A549 (cell line): Measurements from ENCODE around the gene RAET1E.
"Not testable (repeated sequence)": the region's sequence is repeated elsewhere in the genome, so short reads cannot be mapped to it uniquely, and the experiment has no call there.

Experiments used
- CHD4 ChIP-seq: fragments of 200-600 bp; sonication (generic); IDR thresholded peaks from 2 replicates; pipeline ENCODE4 v1.6.1; 2016; ENCODE audit warnings: antibody characterized with exemption, mild to moderate bottlenecking, borderline replicate concordance
- CTCF ChIP-seq: fragments of >200 bp; sonication (Bioruptor Twin); formaldehyde crosslinking; IDR thresholded peaks from 3 replicates; pipeline ENCODE4 v1.5.1; 2016
- HDAC2 ChIP-seq: fragments of 200-600 bp; sonication (generic); IDR thresholded peaks from 2 replicates; pipeline ENCODE4 v1.6.1; 2016
- MAX ChIP-seq: IDR thresholded peaks from 2 replicates; pipeline ENCODE4 v1.6.1; 2012
- NR3C1 ChIP-seq: fragments of >200 bp; sonication (Bioruptor Twin); formaldehyde crosslinking; IDR thresholded peaks from 3 replicates; pipeline ENCODE4 v1.6.1; 2017
- PBX3 ChIP-seq: IDR thresholded peaks from 2 replicates; pipeline ENCODE4 v1.6.1; 2012
- POLR2A ChIP-seq: IDR thresholded peaks from 2 replicates; pipeline ENCODE4 v1.6.1; 2012; ENCODE audit warnings: mild to moderate bottlenecking, low read length
- RAD21 ChIP-seq, 2 experiments: fragments of >200 bp in 1 of 2; sonication (Bioruptor Twin) in 1 of 2; formaldehyde crosslinking in 1 of 2; IDR thresholded peaks in 1 of 2; conservative IDR thresholded peaks in 1 of 2; 2 replicates in 1 of 2; 3 replicates in 1 of 2; pipeline ENCODE4 v1.6.1; 2012 to 2018; ENCODE audit warnings: inconsistent platforms in 1 of 2
- REST ChIP-seq: fragments of 200-600 bp; sonication (generic); IDR thresholded peaks from 2 replicates; pipeline ENCODE4 v1.6.1; 2016; ENCODE audit warnings: antibody characterized with exemption, mild to moderate bottlenecking, moderate library complexity
- RFX5 ChIP-seq: fragments of 450-650 bp; IDR thresholded peaks from 2 replicates; pipeline ENCODE4 v1.7.1; 2014; ENCODE audit warnings: antibody characterized with exemption, mild to moderate bottlenecking, moderate library complexity
- ZC3H11A ChIP-seq: fragments of 450-650 bp; IDR thresholded peaks from 2 replicates; pipeline ENCODE4 v1.6.1; 2014; ENCODE audit warnings: antibody characterized with exemption, mild to moderate bottlenecking

- TF ChIP-seq CTCF; RAD21 (conservative IDR thresholded peaks at IDR 0.05 in 1 of 2, IDR thresholded peaks at IDR 0.05 in 1 of 2); RFX5; CHD4; HDAC2; POLR2A; REST; NR3C1; PBX3; MAX; ZC3H11A: not testable (repeated sequence)
Measured at GRCh38 chr6:149854017-149854416, 43.9 kb downstream of the RAET1E start.
